Activated T-cell treated with anti-CD3 and anti-CD28 coated beads for 1 hour (primary cell): ENCODE results near the gene CBLIF.
A peak's percentile ranks its signal among the peaks of the same experiment; 100 is the strongest.
"Not testable (repeated sequence)": the region's sequence is repeated elsewhere in the genome, so short reads cannot be mapped to it uniquely, and the experiment has no call there.

Experiments
- DNase-seq: peaks from one replicate; pipeline ENCODE4 v3.0.0-alpha.2; 2020; ENCODE audit warnings: low read depth

The CBLIF gene

DNA sequence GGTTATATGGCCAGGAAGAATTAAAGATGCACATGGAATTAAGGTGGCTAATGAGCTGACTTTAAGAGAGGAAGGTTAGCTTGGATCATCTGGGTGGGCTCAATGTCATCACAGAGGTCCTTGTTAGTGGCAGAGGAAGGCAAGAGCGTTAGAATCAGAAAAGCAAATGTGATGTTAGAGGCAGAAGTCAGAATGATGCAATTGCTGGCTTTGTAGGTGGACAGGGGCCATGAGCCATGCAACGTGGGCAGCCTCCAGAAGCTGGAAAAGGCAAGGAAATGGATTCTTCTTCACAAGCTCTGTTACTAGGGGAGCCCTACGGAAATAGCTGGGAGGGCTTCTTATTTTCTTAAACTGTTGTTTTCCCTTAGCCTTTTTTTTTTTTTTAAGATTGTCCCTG is 2.3 kb upstream of the CBLIF start:
- no peak for DNase-seq

DNA sequence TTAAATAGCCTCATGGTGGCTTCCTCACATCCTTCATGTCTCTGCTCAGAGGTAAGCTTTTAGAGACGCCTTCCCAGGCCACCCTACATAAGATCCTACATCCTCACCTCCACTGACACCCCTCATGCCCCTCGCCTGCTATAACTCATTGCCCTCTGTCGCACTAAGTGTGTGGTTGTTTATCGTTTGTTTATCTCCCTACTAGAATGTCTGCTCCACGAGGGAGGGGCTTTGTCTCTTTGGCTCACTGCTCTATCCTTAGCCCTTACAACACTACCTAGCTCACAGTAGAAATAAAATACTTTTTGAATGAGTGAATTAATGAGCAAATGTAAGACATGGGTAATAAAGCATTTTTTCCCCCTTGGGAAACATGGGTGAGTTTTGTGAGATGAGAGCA is 1.3 kb upstream of the CBLIF start:
- DNase-seq: no peak

DNA sequence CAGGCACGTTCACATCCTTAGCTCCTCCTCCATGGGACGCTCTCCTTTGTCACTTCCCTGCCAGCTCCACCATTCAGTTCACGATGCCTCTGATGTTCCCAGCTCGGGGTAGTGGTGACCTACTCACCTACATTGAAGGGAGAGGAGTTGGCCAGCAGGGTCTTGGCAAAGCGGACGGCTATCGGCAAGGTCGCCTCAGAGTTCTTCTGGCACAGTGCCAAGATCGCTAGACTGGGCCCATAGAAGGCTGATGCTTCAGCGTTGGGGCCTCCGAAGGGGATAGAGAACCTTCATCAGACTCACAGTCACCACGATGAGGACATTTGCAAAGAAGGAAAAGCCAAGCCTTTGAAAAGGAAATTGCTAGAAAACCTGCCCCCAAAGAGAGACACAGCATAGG is 3.0 kb downstream of the CBLIF start:
- DNase-seq: no peak

DNA sequence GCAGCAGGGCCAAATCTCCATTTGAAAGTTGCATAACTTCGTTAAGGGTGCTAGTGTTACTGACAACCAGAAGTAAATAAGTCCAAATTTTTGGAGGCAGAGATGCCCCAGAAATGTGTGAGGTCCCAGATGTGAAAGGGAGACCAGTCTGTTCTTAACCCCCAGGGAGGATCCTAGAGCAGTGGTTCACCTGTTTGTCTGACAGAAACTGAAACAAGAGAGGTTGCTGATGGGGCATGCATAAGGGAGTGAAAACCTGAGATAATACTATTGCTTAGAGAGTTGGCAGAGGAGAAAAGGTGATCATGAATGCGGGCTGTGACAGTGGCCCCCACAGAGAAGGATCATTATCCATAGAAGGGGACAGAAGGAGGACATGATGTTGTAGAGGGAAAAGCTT is 3.8 kb downstream of the CBLIF start:
- no peak for DNase-seq

DNA sequence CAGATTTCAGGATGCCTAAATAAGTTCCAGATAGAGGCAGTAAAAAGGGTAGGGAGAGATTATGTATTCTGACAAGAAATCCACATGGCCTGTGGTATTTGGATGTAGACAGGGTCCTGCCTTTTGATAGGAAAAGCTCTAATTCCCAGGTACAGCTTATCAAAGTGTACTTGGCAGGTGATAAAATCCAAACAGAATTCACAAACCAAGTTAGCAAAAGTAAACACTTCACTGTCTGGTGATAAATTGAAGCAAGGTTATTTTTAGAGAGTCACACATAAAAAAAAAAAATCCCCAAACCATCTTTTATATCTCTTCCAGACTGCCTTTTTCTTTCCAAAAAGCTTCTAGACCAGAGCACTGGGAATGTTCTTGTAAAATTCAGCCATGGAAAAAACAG is 5.7 kb downstream of the CBLIF start:
- no peak for DNase-seq

DNA sequence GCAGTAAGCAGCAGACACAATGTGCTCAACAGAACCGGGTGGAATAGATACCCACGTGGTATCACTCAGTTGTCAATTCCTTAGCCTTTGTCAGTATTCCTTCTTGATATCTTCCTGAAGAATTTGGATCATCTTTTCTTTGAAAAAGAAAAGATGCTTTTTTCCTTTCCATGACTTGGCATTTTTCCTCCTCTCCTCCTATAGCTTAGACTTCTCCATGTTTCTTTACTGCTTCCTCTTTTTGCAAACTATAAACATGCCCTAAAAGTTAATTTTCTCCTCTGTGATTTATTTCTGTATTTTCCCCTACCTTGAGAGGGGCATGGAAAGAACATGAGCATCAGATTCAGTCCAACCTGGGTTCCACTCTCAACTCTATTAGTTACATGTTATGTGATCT is 11.7 kb downstream of the CBLIF start:
- no peak for DNase-seq

DNA sequence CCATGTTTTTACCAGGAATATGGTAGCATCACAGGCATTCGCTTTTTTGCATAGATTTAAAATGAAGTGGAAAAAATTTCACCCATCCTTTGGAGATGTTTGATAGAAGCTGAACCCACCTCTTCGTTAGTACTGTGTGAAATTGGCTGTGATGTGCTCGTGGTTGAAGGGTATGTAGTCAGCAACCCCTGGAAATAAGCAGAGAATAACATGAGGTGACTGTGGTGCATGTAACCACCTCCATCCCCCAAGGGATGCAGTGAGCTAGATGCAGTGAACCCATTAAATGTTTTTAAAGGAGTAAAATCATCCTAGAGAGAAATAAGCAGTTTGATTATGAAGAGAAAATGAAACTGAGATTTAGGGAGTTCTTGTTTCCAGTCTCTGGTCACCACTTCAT is 15.9 kb downstream of the CBLIF start:
- no peak for DNase-seq

DNA sequence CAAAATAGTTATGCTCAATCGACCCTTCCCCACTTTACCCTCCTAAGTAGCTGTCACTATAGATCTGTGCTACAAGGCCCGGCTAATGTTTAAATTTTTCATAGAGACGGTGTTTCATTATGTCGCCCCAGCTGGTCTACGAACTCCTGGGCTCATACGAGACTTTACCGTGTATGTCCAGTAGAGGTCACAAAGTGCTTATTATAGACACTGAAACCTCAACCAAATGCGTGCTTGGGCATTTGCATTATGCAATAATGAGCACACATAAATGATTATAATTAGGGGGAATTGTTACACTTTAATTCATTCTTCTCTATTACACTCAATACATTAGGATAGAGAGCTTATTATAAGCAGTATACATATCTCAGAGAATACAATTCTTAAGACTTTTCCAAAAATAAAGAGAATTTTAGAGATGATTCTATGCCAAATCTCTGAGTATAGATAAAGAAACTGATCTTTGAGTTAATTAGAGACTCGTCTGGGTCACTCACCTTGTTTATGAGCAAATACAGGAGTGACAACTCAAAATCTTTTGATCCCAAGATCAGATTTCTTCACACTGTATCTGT is 22.2 kb downstream of the CBLIF start:
- DNase-seq: no peak

DNA sequence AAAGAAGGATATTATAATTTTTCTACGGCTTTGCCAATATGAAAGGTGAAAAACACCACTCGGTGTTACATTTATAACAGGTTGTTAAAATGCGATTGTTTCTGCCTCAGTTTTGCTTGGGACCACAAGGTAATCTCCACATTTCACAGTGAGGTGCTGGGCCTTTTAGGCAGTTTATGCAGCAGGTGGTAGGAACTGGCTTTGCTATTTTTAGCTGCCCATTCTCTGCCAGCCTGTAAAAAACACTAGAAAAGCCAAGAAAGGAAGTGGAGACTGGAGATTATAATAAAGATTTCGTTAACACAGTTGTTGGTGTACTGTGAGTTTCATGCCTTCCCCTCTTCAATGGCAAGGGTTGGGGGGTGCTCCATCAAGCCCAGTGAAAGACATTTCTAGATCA is 26.7 kb downstream of the CBLIF start:
- DNase-seq: no peak

DNA sequence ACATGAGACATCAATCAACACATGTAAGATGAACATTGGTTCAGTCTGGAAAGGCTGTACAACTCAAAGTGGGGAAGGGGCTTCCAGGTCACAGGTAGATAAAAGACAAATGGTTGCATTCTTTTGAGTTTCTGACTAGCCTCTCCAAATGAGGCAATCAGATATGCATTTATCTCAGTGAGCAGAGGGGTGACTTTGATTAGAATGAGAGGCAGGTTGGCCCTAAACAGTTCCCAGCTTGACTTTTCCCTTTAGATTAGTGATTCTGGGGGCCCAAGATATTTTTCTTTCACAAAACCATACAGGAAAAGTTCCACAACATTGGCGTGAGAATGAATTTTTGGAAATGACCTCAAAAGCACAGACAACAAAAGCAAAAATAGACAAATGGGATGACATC is 28.9 kb downstream of the CBLIF start:
- DNase-seq: not testable (repeated sequence)

DNA sequence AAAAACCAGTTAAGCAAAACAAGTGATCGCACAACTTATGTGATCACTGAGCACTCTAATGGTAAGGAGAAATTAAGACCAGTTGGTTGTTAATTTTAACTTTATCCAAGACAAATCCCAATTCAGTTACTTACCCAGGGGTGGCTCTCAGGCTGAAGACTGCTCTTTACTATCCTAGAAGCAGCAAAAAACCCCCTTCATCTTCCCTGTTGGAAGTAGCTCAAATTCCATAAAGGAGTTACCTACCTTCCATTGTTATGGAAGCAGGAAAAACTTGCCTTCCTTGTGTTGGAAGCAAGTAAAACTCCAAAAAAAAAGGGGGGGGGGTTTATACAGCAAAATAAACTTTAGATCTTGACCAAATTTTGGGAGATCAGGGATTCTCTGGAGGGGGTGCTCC is 29.5 kb downstream of the CBLIF start:
- DNase-seq: no peak

DNA sequence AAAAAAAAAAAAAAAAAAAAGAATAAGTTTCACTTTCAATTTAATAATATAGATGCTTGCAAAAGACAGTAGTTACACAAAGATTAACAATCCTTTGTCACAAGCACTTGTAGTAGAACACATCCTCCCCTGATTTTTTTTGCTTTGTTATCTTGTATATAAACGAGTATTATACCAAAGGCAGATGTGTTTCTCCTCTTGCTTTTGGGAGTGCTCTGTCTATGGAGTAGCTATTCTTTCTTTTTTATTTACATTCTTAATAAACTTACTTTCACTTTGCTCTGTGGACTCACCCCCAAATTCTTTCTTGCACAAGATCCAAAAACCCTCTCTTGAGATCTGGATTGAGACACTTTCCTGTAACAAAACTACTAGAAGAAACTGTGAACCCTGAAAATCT is 31.3 kb downstream of the CBLIF start:
- DNase-seq: no peak

DNA sequence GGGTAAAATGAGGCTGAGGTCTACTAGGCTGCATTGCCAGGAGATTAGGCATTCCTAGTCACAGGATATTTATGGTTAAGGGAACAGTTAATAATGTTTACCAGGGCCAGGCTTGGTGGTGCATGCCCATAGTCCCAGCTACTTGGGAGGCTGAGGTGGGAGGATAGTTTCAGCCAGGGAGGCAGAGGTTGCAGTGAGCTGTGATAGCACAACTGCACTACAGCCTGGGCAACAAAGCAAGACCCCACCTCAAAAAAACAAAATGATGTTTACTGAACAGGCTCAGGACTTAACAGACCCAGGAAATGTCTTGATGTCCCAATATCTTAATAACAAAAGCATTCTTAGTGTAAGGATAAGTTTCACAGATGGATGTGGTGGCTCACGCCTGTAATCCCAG is 31.9 kb downstream of the CBLIF start:
- no peak for DNase-seq

DNA sequence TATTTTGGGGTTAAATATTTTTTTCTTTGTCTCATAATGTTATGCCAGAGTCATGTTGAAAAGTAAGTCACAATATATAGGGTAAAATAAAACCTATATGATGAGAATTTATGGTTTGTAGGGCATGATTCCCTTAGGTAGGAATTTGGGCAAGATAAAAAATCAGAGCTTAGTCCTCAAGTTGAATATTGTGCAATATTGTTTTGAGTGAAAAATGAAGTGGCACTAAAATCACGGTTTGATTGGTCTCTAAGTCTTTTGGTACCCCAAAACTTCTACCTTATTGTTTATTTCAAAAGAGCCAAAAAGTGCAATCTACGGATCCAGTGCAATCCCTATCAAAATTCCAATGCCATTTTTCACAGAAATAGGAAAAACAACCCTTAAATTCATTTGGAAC is 33.1 kb downstream of the CBLIF start:
- no peak for DNase-seq

DNA sequence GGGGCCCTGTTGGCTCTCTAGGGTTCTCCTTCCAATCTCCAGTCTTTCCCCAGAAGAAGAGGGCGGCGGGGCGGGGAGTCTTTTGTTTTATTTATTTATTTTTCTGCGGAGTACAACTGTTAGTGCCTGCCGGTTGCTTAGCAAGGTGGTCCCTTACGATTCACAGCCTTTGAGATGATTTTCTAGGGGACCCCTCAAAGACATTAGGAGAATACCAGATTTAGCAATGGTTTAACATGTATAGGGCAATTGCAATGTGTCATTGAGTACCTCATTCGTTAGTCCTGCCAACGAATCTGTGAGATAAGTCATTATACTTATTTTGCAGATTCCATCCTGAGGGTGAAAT is 34.4 kb downstream of the CBLIF start:
- no peak for DNase-seq

DNA sequence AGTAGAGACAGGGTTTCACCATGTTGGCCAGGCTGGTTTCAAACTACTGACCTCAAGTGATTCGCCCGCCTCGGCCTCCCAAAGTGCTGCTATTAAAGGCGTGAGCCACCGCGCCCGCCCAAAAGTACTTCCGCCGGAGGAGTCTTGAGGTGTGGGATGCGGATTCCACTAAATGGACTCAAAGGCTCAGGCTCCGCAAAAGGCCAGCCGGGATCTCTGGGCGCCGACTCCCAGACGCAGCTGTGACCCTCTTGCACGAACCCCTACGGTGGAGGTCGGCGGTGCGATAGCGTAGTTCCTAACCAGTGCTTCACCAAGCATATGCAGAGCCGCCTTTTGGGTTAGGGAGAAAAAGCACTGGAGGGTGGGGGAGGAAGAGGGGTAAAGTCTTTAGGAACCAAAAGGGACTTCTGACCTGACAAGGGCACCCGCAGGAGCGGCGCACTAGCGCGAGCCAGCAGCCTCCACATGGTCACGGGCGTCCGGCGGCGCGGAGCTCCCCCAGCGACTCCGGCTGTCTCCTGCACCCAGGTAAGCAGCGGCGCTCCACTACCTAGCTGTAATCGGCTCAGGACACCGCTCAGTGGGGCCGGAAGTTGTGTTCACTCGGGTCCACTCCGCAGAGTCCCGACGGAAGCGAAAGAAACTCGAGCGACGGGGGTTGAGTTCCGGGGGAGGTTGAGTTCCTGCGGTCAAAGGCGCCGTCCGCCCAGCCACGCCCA is 34.9 kb downstream of the CBLIF start, which contains the start of gene MRPL16:
Gene MRPL16, minus strand, starts transcription at position 590 of the 722 bp plus-strand sequence. Its CDS starts 120 bp downstream, at position 470.
- peak; percentile 83 for DNase-seq

DNA sequence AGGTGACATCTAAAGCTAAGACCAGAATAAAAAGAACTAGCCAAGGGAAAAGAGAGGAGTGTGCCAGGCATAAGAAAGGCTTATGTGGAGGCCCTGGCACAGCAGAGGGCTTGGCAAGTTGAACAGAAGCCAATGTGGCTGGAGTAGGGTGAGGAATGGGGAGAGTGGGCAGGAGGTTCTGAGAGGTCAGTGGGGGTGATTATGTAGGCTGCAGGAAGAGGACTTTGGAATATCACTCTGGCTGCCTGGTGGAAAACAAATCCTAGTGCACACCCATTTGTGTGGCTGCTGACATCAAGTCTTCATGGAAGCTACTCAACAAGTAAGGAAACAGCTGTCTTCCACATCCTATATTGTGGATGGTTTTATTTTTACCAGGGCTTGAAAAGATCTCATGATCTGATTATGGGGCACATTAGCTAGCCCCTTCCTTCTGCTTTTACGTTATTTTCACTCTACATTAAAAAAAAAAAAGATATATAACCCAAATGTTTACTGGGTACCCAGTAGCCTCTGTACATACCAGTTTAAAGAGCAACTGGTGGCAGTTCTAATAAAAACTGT is 38.2 kb downstream of the CBLIF start:
- no peak for DNase-seq

DNA sequence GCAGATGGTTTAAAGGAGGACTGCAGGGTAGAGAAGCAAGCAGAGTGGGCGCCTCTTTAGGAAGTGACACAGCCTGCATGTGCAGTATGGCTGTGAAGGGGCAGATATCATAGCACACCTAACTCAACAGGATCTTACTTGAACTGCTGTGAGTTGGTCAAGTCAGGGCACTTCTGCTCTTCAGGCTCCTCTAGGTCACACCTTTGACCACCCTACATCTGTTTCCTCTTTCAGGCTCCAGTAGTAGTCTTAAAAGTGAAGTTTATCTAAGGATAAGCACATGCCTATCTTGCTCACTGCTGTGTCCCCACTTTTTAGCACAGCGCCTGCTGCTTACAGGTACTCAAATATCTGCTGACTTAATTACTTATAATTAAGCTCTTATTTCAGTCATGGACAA is 41.2 kb downstream of the CBLIF start:
- DNase-seq: no peak

DNA sequence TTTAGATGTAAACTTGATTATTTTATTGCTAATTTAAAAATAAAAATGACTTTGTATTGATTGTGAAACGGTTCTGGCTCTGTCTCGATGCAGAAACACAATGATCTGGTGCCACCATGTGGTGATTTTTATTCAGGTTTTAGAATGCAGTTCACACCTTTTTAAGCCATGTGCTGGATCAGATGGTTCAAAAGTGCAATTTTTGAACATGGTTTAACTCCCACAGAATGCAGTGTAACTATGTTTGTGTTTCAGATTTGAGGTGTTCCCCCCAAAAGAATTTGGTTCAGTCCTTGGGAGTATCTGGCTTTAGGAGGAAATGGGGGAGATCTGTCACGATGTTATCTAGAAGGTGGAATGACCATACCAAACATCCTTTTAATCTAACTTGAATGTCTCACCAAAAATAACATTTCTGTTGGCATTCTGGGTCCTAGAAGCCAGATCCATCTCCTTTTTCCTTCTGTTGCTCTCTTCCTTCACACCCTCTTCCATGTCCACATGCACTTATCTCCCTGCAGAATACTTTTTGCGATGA is 42.6 kb downstream of the CBLIF start:
- DNase-seq: peak; percentile 14

DNA sequence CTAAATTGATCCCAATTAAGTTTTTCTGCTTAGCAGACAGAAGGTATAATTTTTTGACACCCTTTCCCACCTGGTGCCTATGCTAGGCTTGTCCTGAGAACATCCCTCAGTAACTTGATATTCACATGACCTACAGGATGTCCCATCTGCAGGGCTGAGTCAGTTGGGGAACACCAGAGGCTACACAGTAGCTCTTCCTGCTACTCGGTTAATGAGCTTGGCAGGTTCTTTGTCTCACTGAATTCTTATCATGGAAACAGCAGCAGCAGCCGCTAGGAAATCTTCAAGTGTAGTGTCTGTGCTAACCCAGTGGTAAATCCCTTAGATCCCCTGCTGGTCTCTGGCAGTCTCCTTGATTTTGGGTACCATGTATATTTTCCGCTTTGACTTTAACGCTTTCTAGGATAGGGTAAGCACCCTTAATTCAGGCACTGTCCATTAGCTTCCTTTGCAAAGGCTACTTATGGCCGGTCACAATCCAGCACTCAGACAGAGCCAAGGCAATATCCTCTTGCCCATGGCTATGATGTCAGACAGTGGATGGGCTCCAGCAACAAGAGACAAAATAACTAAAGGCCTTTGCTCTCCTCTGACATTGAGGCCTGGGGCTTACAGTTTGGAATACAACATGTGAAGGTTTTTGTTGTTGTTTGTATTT is 43.2 kb downstream of the CBLIF start:
- DNase-seq: no peak

DNA sequence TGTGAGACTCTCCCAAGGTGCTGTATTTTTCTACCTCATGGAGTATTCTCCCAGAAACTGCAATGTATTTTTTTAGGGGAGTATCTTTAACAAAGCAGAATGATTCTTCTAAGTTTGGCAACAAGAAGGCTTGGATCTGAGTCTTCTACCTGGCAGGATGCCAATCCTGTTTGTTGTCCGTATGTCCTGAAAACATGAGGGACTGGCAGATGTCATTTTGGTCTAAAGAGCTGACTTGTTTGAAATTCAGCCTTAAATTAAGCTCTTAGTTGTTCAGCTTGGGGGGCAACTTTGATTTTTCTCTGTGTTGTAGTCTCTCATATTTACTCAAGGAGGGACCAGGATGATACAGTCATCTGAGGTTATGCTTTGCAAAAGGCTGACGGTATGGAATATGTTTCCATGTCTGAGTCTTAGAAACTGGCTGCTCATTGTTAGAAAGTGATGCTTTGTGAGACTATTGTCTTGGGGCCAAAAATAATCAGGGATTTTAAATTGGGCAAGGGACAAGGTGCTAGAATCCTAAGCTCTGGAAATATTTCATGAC is 44.1 kb downstream of the CBLIF start:
- no peak for DNase-seq

DNA sequence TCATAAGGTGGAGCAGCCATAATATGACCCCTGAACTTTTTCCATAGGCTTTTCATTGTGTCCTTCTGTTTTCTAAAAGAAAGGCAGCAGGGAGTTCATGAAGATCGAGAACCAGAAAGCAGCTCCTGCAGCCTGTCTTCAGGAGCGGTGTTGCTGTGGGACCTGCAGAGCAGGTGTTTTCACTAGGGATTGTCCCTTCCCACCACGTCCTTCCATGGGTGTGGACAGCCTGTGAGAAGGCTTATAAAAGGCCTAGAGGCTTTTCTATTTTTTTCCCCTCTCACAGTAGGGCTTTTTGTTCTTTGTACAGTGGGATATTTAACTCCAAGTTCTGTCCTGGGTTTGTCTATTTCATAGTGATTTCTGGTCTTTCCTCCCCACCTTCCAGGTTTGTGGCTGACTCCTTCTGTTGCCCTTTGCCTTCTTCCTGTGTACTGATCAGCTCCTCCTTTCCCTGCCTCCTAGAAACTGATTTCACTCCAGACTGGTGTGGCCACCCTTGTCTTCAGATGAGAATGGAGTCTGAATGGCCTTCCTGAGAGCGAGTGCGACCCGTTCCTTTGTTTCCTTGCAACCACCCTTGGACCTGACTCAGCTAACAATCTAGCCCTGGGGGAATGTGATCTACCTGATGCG is 44.8 kb downstream of the CBLIF start:
- no peak for DNase-seq
